Esophagus muscularis mucosa (tissue), 4 donors: Measurements from ENCODE around the gene CAMK1G. TPM values are rescaled to one million over a fixed set of nuclear protein-coding genes. Genes with fewer than 3 reads are reported as not detected.

Experiments used
- DNase-seq: peaks from one replicate; pipeline ENCODE4 v3.0.0-alpha.2; 2017; ENCODE audit errors: extremely low spot score
- H3K27ac ChIP-seq, 4 donors: fragments of 200-600 bp; sonication (generic); replicated peaks in 1 of 4; 1 replicate in 3 of 4; 2 replicates in 1 of 4; pipeline ENCODE4 v1.5.1; 2016 to 2019; ENCODE audit warnings: mild to moderate bottlenecking in 1 of 4
- H3K27me3 ChIP-seq, 4 donors: fragments of 200-600 bp; sonication (generic); one replicate each; pipeline versions ENCODE4 v1.5.1 to v1.6.0; 2016 to 2019
- H3K36me3 ChIP-seq, 4 donors: fragments of 200-600 bp; sonication (generic); one replicate each; pipeline ENCODE4 v1.5.1; 2016 to 2019
- H3K4me1 ChIP-seq, 4 donors: fragments of 200-600 bp; sonication (generic); one replicate each; pipeline ENCODE4 v1.5.1; 2016 to 2019
- H3K4me3 ChIP-seq, 4 donors: fragments of 200-600 bp; sonication (generic); 1 replicate in 2 of 4; 2 replicates in 2 of 4; pipeline ENCODE4 v1.5.1; 2016 to 2019; ENCODE audit warnings: mild to moderate bottlenecking in 4 of 4, moderate library complexity in 1 of 4
- H3K9me3 ChIP-seq, 4 donors: fragments of 200-600 bp; sonication (generic); 1 replicate in 3 of 4; 2 replicates in 1 of 4; pipeline ENCODE4 v1.5.1; 2016 to 2019
- EP300 ChIP-seq: sonication (generic); formaldehyde crosslinking; IDR thresholded peaks from one replicate; pipeline ENCODE4 v1.6.1; 2017; ENCODE audit warnings: antibody characterized with exemption
- POLR2A ChIP-seq: fragments of 450-650 bp; IDR thresholded peaks from one replicate; pipeline ENCODE4 v1.6.1; 2017; ENCODE audit warnings: antibody characterized with exemption, moderate library complexity, mild to moderate bottlenecking, low read depth
- POLR2AphosphoS5 ChIP-seq, 2 donors: sonication (generic); formaldehyde crosslinking; IDR thresholded peaks; one replicate each; pipeline ENCODE4 v1.6.1; 2017; ENCODE audit warnings: antibody characterized with exemption in 2 of 2
- WGBS: methylation state at CpG from one replicate; pipeline ENCODE4 v1.1.5; 2018; 5-methylcytosine and 5-hydroxymethylcytosine counted together
- intact Hi-C: fragments of 100-400 bp; cut with DNase I; formaldehyde crosslinking; loops from one replicate; pipeline ENCODE4 v1.15.1; 2023
- total RNA-seq, 4 donors: library from RNA; depleted of rRNA; stranded (reverse); fragments of >200 nt; gene quantifications; one replicate each; pipeline versions ENCODE4 v1.1.0 to v1.2.1, GENCODE V29; 2016
- TF ChIP-seq, protein P1 (sequence below), 3 experiments: fragments of 200-600 bp in 2 of 3; fragments of 450-650 bp in 1 of 3; sonication (generic) in 2 of 3; IDR thresholded peaks; one replicate each; pipeline ENCODE4 v1.5.1; 2017 to 2019; ENCODE audit warnings: antibody characterized with exemption in 3 of 3, mild to moderate bottlenecking in 2 of 3, moderate library complexity in 1 of 3

CAMK1G gene
- total RNA-seq, 4 donors from 2014 or later, result 0.13 to 0.83 (median 0.26) TPM

DNA sequence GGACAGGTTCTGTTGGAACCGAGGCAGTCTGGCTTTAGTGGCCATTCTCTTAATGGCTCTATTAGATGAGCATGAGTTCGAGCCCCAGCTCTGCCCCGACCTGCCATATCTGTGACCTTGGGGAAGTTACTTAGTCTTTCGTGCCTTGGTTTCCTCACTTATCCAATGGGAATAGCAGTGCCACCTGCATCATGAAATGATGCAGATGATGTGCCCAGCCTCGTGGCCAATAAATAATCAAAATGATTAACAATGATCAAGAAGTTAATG is 30.6 kb downstream of the CAMK1G start:
- no peak overlapping the region for H3K4me3 ChIP-seq
- no peak overlapping the region for H3K27ac ChIP-seq
- no peak for DNase-seq
- H3K27me3 ChIP-seq, result no peaks in the 10 kb centered on the region
- H3K4me1 ChIP-seq, result peaks cover 0 to 11% (median 0%) of the 10 kb centered on the region in 4 donors
- intact Hi-C loops, result no loop called here
- 98% methylated on average over 5 of the region's 5 CpGs for WGBS
- H3K36me3 ChIP-seq, result no peaks in the 10 kb centered on the region
- H3K9me3 ChIP-seq, result no peaks in the 10 kb centered on the region
- TF ChIP-seq POLR2AphosphoS5 (IDR thresholded peaks at IDR 0.05) (no peak), POLR2A (no peak), EP300 (no peak)
- TF ChIP-seq, protein P1, sequence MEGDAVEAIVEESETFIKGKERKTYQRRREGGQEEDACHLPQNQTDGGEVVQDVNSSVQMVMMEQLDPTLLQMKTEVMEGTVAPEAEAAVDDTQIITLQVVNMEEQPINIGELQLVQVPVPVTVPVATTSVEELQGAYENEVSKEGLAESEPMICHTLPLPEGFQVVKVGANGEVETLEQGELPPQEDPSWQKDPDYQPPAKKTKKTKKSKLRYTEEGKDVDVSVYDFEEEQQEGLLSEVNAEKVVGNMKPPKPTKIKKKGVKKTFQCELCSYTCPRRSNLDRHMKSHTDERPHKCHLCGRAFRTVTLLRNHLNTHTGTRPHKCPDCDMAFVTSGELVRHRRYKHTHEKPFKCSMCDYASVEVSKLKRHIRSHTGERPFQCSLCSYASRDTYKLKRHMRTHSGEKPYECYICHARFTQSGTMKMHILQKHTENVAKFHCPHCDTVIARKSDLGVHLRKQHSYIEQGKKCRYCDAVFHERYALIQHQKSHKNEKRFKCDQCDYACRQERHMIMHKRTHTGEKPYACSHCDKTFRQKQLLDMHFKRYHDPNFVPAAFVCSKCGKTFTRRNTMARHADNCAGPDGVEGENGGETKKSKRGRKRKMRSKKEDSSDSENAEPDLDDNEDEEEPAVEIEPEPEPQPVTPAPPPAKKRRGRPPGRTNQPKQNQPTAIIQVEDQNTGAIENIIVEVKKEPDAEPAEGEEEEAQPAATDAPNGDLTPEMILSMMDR (IDR thresholded peaks at IDR 0.05), result no peak

DNA sequence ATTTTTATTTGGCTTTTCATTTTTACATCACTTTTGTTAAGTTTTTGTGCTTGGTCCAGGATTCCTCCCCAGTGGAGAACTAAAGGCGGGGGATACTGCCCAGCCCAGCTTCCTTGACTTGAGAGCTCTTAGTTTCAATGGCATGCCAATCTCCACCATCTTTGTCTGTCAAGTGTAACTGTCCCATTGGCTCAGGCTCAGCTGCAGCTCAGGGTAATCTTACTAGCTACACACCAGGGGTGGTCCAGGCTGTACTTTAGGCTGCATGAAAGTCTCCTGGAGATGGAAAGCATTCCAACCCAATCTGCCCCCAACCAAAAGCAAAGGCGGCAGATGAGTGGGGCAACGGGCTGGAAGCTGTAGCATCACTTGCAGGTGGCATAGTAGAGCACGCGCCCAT is 31.4 kb downstream of the CAMK1G start:
- WGBS, result 96% methylated on average over 5 of the region's 5 CpGs
- TF ChIP-seq EP300, result no peak
- no peak for TF ChIP-seq POLR2AphosphoS5 (IDR thresholded peaks at IDR 0.05)
- TF ChIP-seq, protein P1 (IDR thresholded peaks at IDR 0.05), result no peak
- TF ChIP-seq POLR2A, result no peak
- no peak overlapping the region for H3K4me3 ChIP-seq

DNA sequence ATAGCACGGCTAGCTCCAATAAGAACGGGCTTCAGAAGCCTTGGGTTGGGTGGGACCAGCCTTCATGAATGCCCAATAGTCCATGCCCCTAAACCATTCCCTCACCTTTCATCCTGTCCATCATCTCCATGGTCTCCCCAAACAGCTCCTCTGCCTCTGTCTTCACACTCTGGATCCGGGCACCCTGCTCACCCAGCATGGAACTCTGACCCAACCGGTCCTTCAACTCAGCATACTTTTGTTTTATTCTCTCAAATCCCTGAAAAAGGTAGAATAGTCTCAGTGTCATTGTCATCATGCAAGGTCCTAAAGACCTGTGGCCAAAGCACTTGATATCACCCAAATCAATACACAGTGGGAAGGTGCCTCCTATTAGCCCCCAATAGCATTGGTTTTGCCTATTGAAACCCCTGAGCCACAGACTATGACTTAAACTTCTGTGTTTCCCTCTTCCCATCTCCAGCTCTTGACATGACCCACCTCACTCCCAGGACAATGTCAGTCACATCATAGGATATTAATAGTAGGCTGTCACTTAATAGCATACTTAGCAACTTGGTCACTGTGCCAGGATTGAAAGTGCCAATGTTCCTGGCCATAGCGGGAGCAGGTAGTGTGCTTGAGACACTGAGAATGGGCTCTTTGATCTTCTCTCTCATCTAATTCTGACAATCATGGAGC is 33.0 kb downstream of the CAMK1G start:
- no peaks in the 10 kb centered on the region for H3K27me3 ChIP-seq
- H3K27ac ChIP-seq, result no peak overlapping the region
- intact Hi-C loops, result no loop called here
- TF ChIP-seq EP300 (no peak), POLR2AphosphoS5 (IDR thresholded peaks at IDR 0.05) (no peak), POLR2A (no peak)
- TF ChIP-seq, protein P1 (IDR thresholded peaks at IDR 0.05), result no peak
- peaks cover 9 to 21% (median 10%) of the 10 kb centered on the region in 4 donors for H3K4me1 ChIP-seq
- 95% methylated on average over 5 of the region's 5 CpGs for WGBS
- no peaks in the 10 kb centered on the region for H3K36me3 ChIP-seq
- no peak overlapping the region for H3K4me3 ChIP-seq
- DNase-seq, result no peak
- H3K9me3 ChIP-seq, result no peaks in the 10 kb centered on the region

More for the DNA sequence above, 31.4 kb downstream of the CAMK1G start:
- DNase-seq, result no peak
- H3K9me3 ChIP-seq, result no peaks in the 10 kb centered on the region
- no peak overlapping the region for H3K27ac ChIP-seq
- no peaks in the 10 kb centered on the region for H3K27me3 ChIP-seq
- intact Hi-C loops, result no loop called here
- no peaks in the 10 kb centered on the region for H3K36me3 ChIP-seq
- peaks cover 0 to 11% (median 0%) of the 10 kb centered on the region in 4 donors for H3K4me1 ChIP-seq

DNA sequence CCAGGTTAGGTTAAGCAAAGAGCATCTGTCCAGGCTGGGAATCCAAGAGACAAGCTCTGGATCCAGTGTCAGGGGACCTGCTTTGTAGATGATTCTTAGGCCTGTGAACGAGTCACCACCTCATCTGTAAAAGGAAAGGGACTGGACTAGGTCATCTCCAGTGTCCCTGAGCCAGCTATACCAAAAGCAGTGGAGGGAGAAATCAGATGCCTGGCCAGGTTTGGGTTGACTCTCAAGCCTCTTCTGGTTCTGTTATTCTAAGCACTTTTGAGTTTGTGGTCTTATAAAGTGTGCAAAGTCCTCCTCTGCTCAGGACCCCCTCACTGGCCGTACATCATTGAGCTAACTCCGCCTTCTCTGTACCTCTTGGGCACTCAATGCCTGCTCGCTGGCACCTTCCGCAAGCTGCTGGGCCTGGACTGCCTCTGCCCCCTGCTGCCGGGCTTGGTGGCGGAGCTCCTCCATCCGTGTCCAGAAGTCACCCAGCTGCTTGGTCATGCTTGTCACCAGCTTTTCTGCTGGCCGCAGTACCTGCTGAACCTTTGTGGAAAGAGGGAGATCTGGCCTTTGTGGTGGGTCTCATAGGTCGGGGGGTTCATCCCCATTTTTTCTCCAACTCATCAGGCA is 33.6 kb downstream of the CAMK1G start:
- H3K9me3 ChIP-seq, result no peaks in the 10 kb centered on the region
- TF ChIP-seq, protein P1 (IDR thresholded peaks at IDR 0.05), result no peak
- TF ChIP-seq POLR2A (no peak), POLR2AphosphoS5 (IDR thresholded peaks at IDR 0.05) (no peak), EP300 (no peak)
- peaks cover 15 to 27% (median 17%) of the 10 kb centered on the region in 4 donors for H3K4me1 ChIP-seq
- no peak overlapping the region for H3K27ac ChIP-seq
- H3K27me3 ChIP-seq, result no peaks in the 10 kb centered on the region
- 93% methylated on average over 10 of the region's 10 CpGs for WGBS
- DNase-seq, result no peak
- no peak overlapping the region for H3K4me3 ChIP-seq
- no peaks in the 10 kb centered on the region for H3K36me3 ChIP-seq
- intact Hi-C loops, result no loop called here
